ENCODE data around the gene LRRC8B.

Gene LRRC8B

DNA sequence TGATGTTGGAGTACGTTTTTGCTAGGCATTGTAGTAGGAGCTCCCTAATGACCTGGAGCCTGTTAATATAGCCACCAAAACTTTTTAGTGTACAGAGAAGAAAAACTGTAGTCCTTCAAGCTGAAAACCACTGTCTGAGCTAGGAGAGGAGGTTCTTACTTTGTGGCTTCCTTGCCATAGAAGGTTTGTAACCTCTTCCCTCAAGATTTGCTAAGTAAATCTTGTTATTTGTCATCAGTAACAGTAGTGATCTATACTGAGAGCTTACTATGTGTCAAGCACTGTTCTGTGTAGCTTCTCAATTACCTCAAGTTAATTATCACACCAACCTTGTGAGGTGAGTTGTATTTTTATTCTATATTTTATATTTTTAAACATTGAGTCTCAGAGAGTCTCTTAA, 87.1 kb downstream of the LRRC8B start:
- H2AFZ ChIP-seq (ENCODE audit: insufficient read depth, low read length, poor library complexity), result no peak overlapping the region
- H3K9ac ChIP-seq (ENCODE audit: low read length), result no peak overlapping the region
- no peak overlapping the region for H2AK5ac ChIP-seq (ENCODE audit: low read length)
- H3K4me1 ChIP-seq (ENCODE audit: control insufficient read depth in 1 of 2, insufficient read depth in 2 of 2, low read length in 2 of 2), result no peaks in the 10 kb centered on the region
- no peak overlapping the region for H2BK120ac ChIP-seq (ENCODE audit: insufficient read depth, low read length, poor library complexity)
- H3K79me1 ChIP-seq (ENCODE audit: low read length), result no peaks in the 10 kb centered on the region
- H4K91ac ChIP-seq (ENCODE audit: low read depth, low read length), result no peak overlapping the region
- no peak overlapping the region for H3K23ac ChIP-seq (ENCODE audit: low read length)
- no peaks in the 10 kb centered on the region for H3K36me3 ChIP-seq (ENCODE audit: control insufficient read depth in 1 of 2, insufficient read depth in 2 of 2, low read length in 2 of 2)
- H2BK5ac ChIP-seq (ENCODE audit: low read depth, low read length, poor library complexity), result no peak overlapping the region
- H3K4ac ChIP-seq (ENCODE audit: low read depth, low read length), result no peak overlapping the region
- H3K4me2 ChIP-seq (ENCODE audit: low read length), result no peak overlapping the region
- no peaks in the 10 kb centered on the region for H3K27me3 ChIP-seq (ENCODE audit: insufficient read depth, low read length)
- H3K27ac ChIP-seq (ENCODE audit: low read depth, low read length), result no peak overlapping the region
- H3K79me2 ChIP-seq (ENCODE audit: control insufficient read depth, insufficient read depth, low read length, poor library complexity), result no peaks in the 10 kb centered on the region
- no peak overlapping the region for H3K14ac ChIP-seq (ENCODE audit: low read length)
- no CpG with 5 or more reads among the region's 1 CpG for WGBS (ENCODE audit: extremely low coverage, insufficient coverage, insufficient read length)
- H4K12ac ChIP-seq (ENCODE audit: low read depth, low read length), result no peak overlapping the region
- H3K18ac ChIP-seq (ENCODE audit: low read length), result no peak overlapping the region
- H4K8ac ChIP-seq (ENCODE audit: low read depth, low read length), result no peak overlapping the region
- DNase-seq, result no peak
- no peak overlapping the region for H3K4me3 ChIP-seq (ENCODE audit: low read depth, low read length)
- no peak overlapping the region for H2BK12ac ChIP-seq (ENCODE audit: low read length)
- H3K9me3 ChIP-seq (ENCODE audit: insufficient read depth, low read depth, low read length), result peaks cover 4% of the 10 kb centered on the region

DNA sequence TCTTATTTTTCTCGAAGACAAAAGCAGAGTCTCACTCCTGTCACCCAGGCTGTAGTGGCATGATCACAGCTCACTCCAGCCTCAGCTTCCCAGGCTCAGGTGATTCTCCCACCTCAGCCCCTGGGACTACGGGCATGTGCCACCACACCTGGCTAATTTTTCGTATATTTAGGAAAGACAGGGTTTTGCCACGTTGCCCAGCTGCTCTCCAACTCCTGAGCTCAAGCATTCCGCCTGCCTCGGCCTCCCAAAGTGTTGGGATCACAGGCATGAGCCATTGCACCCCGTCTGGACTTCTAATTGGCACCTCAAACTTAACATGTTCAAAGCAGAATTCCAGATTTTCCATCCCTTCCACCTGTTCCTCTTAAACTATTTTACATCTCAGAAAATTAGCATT, 89.3 kb downstream of the LRRC8B start:
- no peak for DNase-seq
- H3K14ac ChIP-seq (ENCODE audit: low read length), result no peak overlapping the region
- H2BK12ac ChIP-seq (ENCODE audit: low read length), result no peak overlapping the region
- no peak overlapping the region for H3K18ac ChIP-seq (ENCODE audit: low read length)
- H3K9ac ChIP-seq (ENCODE audit: low read length), result no peak overlapping the region
- WGBS (ENCODE audit: extremely low coverage, insufficient coverage, insufficient read length), result no CpG with 5 or more reads among the region's 7 CpGs
- peaks cover 4% of the 10 kb centered on the region for H3K9me3 ChIP-seq (ENCODE audit: insufficient read depth, low read depth, low read length)
- H3K4me3 ChIP-seq (ENCODE audit: low read depth, low read length), result no peak overlapping the region
- H2AFZ ChIP-seq (ENCODE audit: insufficient read depth, low read length, poor library complexity), result no peak overlapping the region
- no peak overlapping the region for H3K4ac ChIP-seq (ENCODE audit: low read depth, low read length)
- no peak overlapping the region for H2BK5ac ChIP-seq (ENCODE audit: low read depth, low read length, poor library complexity)
- no peak overlapping the region for H4K12ac ChIP-seq (ENCODE audit: low read depth, low read length)
- no peak overlapping the region for H3K23ac ChIP-seq (ENCODE audit: low read length)
- H4K91ac ChIP-seq (ENCODE audit: low read depth, low read length), result no peak overlapping the region
- H3K27me3 ChIP-seq (ENCODE audit: insufficient read depth, low read length), result no peaks in the 10 kb centered on the region
- no peaks in the 10 kb centered on the region for H3K79me2 ChIP-seq (ENCODE audit: control insufficient read depth, insufficient read depth, low read length, poor library complexity)
- H3K79me1 ChIP-seq (ENCODE audit: low read length), result no peaks in the 10 kb centered on the region
- H2AK5ac ChIP-seq (ENCODE audit: low read length), result no peak overlapping the region
- H3K4me2 ChIP-seq (ENCODE audit: low read length), result no peak overlapping the region
- H3K4me1 ChIP-seq (ENCODE audit: control insufficient read depth in 1 of 2, insufficient read depth in 2 of 2, low read length in 2 of 2), result no peaks in the 10 kb centered on the region
- H3K36me3 ChIP-seq (ENCODE audit: control insufficient read depth in 1 of 2, insufficient read depth in 2 of 2, low read length in 2 of 2), result no peaks in the 10 kb centered on the region
- no peak overlapping the region for H4K8ac ChIP-seq (ENCODE audit: low read depth, low read length)
- no peak overlapping the region for H3K27ac ChIP-seq (ENCODE audit: low read depth, low read length)
- H2BK120ac ChIP-seq (ENCODE audit: insufficient read depth, low read length, poor library complexity), result no peak overlapping the region

DNA sequence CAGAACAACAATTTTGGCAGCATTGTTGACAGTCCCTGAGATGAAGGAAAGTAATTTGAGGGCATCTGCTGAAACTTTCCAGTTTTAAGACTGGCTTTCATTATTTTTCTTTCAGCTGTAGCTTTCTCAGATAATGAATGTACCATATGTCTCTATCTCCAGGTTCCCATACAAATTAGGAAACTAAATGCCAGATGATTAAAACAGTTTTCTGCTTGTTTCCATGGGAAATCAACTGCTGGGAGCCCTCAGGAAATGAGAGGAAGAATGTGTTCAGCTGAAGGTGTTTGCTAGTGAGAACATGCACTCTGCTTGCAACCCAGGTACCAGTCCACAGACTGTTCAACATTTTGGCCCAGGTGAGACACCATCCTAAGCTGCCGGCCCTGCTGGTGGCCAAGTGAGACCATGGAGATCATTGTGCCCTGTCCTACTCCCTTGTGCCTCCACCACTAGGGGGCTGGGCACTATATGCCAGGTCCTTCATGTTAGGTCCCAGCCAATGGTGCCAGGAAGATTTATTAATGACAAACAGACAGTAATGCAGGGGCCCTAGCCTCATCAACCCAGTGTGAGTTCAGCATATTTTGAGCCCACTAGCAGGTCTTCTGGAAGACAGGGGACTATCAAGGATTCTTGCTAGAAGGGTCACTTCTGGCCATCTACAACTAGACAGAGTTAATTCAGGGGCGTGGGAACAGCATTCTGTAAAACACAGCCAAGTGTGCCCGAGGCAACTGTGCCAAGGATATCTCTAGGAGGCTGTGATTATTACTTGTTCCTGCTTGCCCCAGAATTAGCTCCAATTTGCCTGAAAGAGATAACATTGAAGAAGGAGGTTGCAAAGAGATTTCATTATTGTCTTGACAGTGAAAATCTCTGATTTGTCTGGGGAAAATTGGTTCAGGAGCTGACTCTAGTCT, 91.3 kb downstream of the LRRC8B start:
- H3K27ac ChIP-seq (ENCODE audit: low read depth, low read length), result no peak overlapping the region
- no peaks in the 10 kb centered on the region for H3K79me2 ChIP-seq (ENCODE audit: control insufficient read depth, insufficient read depth, low read length, poor library complexity)
- H3K9me3 ChIP-seq (ENCODE audit: insufficient read depth, low read depth, low read length), result no peaks in the 10 kb centered on the region
- no peak overlapping the region for H2BK5ac ChIP-seq (ENCODE audit: low read depth, low read length, poor library complexity)
- H2AK5ac ChIP-seq (ENCODE audit: low read length), result no peak overlapping the region
- H3K27me3 ChIP-seq (ENCODE audit: insufficient read depth, low read length), result no peaks in the 10 kb centered on the region
- H2AFZ ChIP-seq (ENCODE audit: insufficient read depth, low read length, poor library complexity), result no peak overlapping the region
- no peak overlapping the region for H4K12ac ChIP-seq (ENCODE audit: low read depth, low read length)
- no peak overlapping the region for H4K91ac ChIP-seq (ENCODE audit: low read depth, low read length)
- no peak overlapping the region for H2BK120ac ChIP-seq (ENCODE audit: insufficient read depth, low read length, poor library complexity)
- H3K18ac ChIP-seq (ENCODE audit: low read length), result no peak overlapping the region
- H3K4ac ChIP-seq (ENCODE audit: low read depth, low read length), result no peak overlapping the region
- H3K14ac ChIP-seq (ENCODE audit: low read length), result no peak overlapping the region
- H3K79me1 ChIP-seq (ENCODE audit: low read length), result no peaks in the 10 kb centered on the region
- no peak overlapping the region for H3K4me3 ChIP-seq (ENCODE audit: low read depth, low read length)
- DNase-seq, result peak in 1 of 2 donors; percentile 52
- H3K9ac ChIP-seq (ENCODE audit: low read length), result no peak overlapping the region
- no peak overlapping the region for H4K8ac ChIP-seq (ENCODE audit: low read depth, low read length)
- H3K4me2 ChIP-seq (ENCODE audit: low read length), result no peak overlapping the region
- no peaks in the 10 kb centered on the region for H3K4me1 ChIP-seq (ENCODE audit: control insufficient read depth in 1 of 2, insufficient read depth in 2 of 2, low read length in 2 of 2)
- no peak overlapping the region for H3K23ac ChIP-seq (ENCODE audit: low read length)
- H2BK12ac ChIP-seq (ENCODE audit: low read length), result no peak overlapping the region
- no CpG with 5 or more reads among the region's 3 CpGs for WGBS (ENCODE audit: extremely low coverage, insufficient coverage, insufficient read length)
- H3K36me3 ChIP-seq (ENCODE audit: control insufficient read depth in 1 of 2, insufficient read depth in 2 of 2, low read length in 2 of 2), result no peaks in the 10 kb centered on the region

DNA sequence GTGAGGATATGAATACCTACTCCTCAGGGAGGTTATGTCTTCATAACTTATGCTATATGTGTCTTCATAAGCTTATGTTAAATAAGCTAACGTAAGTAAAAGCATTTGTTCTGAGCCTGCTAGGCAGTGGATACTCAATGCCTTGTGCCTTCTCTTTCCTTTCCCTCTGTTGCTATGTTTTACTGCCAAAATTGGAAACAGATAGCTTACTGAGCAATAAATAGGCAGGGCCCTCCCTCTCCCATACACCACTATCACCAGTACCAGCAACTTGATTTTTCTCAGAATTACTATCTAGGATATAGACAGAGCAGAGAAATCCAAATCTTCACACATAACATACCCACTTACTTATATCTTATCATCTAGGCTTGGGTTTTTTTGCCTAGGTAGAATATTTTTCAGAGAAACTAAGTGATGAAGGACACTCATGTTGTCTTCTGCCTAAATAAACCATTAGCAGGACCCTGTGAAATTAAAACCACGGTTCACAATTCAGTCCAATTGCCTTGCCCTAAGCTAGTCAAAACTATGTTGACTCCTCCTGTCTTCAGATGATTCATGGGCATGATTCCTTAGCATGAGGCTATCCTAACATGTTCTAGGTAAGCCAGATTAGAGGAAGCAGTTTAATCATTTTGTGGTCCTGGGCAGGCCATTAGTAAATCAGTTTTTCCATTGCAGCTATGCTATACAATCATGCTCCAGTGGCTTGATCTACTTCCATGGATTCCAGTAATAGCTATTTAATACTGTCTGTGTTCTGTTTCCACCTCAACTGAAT, 92.4 kb downstream of the LRRC8B start:
- Histone ChIP-seq H2AK5ac (ENCODE audit: low read length) (no peak overlapping the region), H3K23ac (ENCODE audit: low read length) (no peak overlapping the region), H3K4me2 (ENCODE audit: low read length) (no peak overlapping the region), H4K91ac (ENCODE audit: low read depth, low read length) (no peak overlapping the region), H2BK5ac (ENCODE audit: low read depth, low read length, poor library complexity) (no peak overlapping the region), H3K79me1 (ENCODE audit: low read length) (no peaks in the 10 kb centered on the region), H3K4me3 (ENCODE audit: low read depth, low read length) (no peak overlapping the region), H4K8ac (ENCODE audit: low read depth, low read length) (no peak overlapping the region), H3K9ac (ENCODE audit: low read length) (no peak overlapping the region), H3K79me2 (ENCODE audit: control insufficient read depth, insufficient read depth, low read length, poor library complexity) (no peaks in the 10 kb centered on the region), H3K9me3 (ENCODE audit: insufficient read depth, low read depth, low read length) (no peaks in the 10 kb centered on the region), H2AFZ (ENCODE audit: insufficient read depth, low read length, poor library complexity) (no peak overlapping the region), H3K36me3 (ENCODE audit: control insufficient read depth in 1 of 2, insufficient read depth in 2 of 2, low read length in 2 of 2) (no peaks in the 10 kb centered on the region), H4K12ac (ENCODE audit: low read depth, low read length) (no peak overlapping the region), H3K4me1 (ENCODE audit: control insufficient read depth in 1 of 2, insufficient read depth in 2 of 2, low read length in 2 of 2) (no peaks in the 10 kb centered on the region), H3K18ac (ENCODE audit: low read length) (no peak overlapping the region), H2BK12ac (ENCODE audit: low read length) (no peak overlapping the region), H2BK120ac (ENCODE audit: insufficient read depth, low read length, poor library complexity) (no peak overlapping the region), H3K14ac (ENCODE audit: low read length) (no peak overlapping the region), H3K27ac (ENCODE audit: low read depth, low read length) (no peak overlapping the region), H3K27me3 (ENCODE audit: insufficient read depth, low read length) (no peaks in the 10 kb centered on the region), H3K4ac (ENCODE audit: low read depth, low read length) (no peak overlapping the region)
- no CpG with 5 or more reads among the region's 2 CpGs for WGBS (ENCODE audit: extremely low coverage, insufficient coverage, insufficient read length)
- DNase-seq, result no peak
